Choroid plexus epithelial cell (primary cell): ENCODE results near the gene LGALS1.

ENCODE experiments used
- DNase-seq: peaks from one replicate; pipeline ENCODE4 v3.0.0-alpha.2; 2010; ENCODE audit warnings: low read depth
- H3K4me3 ChIP-seq: 2 replicates; pipeline ENCODE4 v1.5.1; 2011; ENCODE audit warnings: low read depth, mild to moderate bottlenecking, control low read depth, low read length, moderate library complexity
- CTCF ChIP-seq: conservative IDR thresholded peaks from 2 replicates; pipeline ENCODE4 v1.5.1; 2011; ENCODE audit warnings: low read depth, mild to moderate bottlenecking, control low read depth, inconsistent platforms, low read length, moderate library complexity

Gene LGALS1

DNA sequence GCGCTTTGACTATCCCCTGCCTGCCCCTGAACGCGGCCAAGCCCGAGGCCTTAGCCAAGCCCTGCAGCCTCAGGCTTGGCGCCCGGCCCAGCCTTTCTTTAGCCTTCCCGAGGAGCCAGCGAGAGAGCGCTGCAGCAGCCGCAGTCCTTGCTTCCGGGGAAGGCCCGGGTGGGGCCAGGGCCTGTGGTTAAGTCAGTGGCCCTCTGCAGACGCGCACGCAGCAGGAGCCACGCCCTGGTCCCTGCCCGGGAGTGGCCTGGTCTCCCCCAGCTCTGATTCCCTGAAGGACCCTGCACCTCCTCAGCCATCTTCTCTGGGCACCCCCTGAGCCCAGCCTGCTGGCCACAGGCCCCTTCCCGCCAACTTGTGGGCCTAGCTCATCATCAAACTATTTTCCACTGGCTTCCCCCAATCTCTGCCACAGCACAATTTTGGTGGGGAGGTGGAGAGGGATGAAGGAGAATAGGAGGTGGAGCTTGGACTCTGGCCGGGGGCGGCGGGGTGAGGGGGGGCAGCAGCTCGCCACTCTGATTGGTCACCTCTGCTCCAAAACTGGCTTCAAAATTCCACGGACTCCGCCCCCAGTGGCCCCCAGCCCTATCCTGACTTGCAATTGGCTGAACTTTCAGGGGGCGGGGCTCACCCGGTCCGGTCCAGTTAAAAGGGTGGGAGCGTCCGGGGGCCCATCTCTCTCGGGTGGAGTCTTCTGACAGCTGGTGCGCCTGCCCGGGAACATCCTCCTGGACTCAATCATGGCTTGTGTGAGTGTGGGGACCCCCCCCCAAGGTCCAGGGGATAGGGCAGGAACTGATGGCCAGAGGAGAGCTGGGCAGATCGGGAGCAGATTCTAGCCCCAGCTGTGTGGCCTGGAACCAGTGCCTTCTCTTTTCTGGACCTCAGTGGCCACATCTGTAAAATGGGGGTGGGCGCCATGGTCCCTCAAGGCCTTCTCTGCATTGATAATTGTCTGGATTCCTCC, at the start of gene LGALS1:
Gene LGALS1 (plus strand): TSS at position 686 of the 979 bp plus-strand sequence. CDS start 67 bp downstream, at position 753.
- peak within 1 kb of the TSS; percentile 80 for H3K4me3 ChIP-seq
- DNase-seq: peak; percentile 97
- TF ChIP-seq CTCF: peak; percentile 41

DNA sequence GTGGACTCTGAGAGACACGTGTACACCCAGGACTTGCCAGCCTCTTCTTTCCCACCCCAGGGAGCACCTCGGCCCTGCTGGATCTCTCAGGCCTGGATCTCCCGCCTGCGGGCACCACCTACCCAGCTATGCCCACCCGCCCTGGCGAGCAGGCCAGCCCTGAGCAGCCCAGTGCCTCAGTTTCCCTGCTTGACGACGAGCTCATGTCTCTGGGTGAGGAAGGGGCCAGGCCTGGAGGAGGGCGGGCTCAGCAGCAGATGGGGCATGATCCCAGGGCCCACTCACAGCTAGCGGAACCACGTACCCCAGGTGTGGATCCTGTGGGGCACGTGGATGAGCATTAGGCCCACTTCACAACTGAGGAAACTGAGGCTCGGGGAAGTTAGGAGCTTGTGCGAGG, 49.7 kb upstream of the LGALS1 start:
- no peak overlapping the region for H3K4me3 ChIP-seq
- no peak for DNase-seq
- TF ChIP-seq CTCF: no peak

GRCh38 chr22:37626144-37626543, 49.3 kb upstream of the LGALS1 start:
- TF ChIP-seq CTCF: peak; percentile 15
- H3K4me3 ChIP-seq: no peak overlapping the region
- peak; percentile 87 for DNase-seq

DNA sequence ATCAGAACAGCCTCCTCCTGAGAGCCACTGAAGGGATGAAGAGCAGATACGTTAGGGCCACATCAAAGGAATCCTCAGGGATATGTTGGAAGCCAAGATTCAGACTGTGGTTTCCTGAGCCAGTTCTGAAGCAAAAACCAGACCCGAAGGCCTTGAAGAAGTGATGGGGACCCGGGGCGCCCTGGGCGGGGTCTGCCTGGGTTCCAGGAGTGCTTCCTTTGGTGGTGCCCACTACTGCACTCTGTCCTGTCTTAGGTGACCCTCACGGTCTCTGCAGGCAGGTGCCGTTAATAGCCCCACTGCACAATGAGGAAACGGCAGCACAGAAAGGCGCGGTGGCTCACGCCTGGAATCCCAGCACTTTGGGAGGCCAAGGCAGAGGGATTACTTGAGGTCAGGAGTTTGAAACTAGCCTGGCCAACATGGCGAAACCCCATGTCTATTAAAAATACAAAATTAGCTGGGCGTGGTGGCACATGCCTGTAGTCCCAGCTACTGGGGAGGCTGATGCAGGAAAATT, 48.8 kb upstream of the LGALS1 start:
- no peak overlapping the region for H3K4me3 ChIP-seq
- no peak for DNase-seq
- no peak for TF ChIP-seq CTCF

DNA sequence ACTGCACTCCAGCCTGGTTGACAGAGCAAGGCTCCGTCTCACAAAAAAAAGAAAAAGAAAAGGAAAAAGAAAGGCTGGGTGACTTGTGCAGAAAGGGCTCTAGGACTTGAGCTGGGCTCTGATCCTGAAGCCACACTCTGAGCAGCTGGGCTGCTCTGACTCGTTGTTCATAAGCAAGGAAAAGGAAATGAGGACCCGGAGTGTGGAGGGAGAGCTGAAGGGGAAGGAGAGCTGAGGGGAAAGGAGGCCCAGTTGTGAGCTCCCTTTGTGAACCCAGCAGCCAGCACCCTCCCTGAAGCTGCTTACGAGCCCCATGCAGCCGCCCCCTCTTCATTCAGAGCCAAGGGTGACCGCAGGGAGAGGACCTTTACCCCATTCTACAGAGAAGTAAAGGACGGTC, 48.3 kb upstream of the LGALS1 start:
- DNase-seq: no peak

DNA sequence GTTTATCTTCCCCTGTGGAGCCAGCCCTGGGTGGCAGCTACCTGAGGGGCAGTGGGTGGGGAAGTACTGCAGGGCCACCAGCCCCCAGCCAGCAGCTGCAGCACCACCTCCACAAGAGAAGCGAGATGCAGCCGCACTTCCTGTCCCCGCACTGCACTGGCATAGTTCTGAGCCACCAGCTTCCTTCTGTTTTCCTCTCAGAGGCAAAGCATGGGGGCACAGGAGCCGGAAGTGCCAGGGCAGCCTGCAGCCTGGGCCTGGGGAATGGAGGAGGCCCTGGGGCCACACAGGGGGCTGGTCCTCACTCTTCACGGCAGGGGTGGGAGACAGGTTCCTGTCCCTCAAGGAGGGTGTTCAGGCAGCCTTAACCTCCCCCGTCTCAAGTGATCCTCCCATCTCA, 47.9 kb upstream of the LGALS1 start:
- no peak for TF ChIP-seq CTCF
- no peak for DNase-seq
- H3K4me3 ChIP-seq: no peak overlapping the region

More for the DNA sequence above, 48.3 kb upstream of the LGALS1 start:
- no peak overlapping the region for H3K4me3 ChIP-seq
- no peak for TF ChIP-seq CTCF

DNA sequence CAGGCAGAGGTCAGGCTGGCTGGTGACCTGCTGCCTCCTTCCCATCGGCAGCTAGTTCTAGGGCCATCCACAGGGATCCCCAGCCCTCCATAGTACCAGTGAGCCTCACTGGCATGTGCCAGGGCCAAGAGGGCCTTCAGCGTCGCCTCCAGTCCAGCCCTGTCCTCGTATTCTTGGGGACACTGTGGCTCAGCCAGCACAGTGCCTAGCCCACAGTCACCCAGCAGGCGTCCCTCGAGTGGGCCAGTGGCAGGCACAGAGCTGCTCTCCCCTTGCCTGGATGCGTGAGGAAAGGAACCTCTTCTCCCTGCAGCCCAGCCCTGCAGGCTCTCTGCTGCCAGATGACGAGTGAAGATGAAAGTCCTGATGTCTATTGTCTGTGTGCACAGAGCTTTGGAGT, 46.6 kb upstream of the LGALS1 start:
- DNase-seq: no peak
- no peak for TF ChIP-seq CTCF
- H3K4me3 ChIP-seq: no peak overlapping the region
